GM19455 (cell line): Measurements from ENCODE around the gene LRRC73.
"Not testable (repeated sequence)": the region's sequence is repeated elsewhere in the genome, so short reads cannot be mapped to it uniquely, and the experiment has no call there.

ENCODE experiments used
- ATAC-seq: cut with Tn5 transposase; IDR thresholded peaks from one replicate; pipeline ENCODE4 v1.9.1; 2021; ENCODE audit not compliant: unreplicated experiment

LRRC73 gene

DNA sequence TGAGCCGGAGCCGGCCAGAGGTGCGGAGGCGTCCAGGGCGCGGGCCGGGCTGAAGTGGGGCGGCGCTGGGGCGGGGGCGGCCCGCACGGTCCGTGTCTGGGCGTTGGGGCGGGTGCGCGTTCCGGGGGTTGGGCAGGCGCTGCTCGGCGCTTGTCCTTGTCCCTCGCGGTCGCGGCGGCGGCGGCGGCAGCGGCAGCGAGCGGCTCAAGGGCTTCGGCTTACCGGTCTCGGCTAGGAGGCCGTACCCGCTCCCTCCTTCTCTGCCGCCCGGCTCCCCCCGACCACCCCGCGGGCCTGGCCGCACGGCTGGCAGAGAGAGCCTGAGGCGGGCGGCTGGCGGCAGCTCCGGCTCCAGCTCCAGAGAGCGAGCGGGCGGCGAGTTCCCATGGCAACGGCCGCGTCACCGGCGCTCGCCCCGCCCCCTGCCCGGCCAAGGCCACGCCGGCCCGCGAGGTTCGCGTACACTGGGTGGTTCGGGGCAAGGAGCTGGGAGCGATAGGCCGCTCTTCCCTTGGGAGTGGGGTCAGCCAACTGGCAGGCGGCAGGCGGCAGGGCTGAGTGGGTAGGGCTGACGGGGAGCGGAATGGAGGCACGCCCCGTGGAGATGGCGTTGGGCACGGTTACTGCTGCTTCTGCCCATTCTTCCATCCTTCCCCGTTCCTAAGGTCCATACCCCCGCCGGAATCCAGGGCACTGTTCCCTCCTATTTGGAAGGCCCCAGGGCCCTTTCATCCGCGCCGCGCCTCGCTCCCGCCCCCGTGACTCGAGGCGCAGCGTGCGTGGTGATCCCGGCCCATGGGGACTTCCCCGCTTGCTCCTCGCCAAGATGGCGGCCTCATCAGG is at the start of gene LRRC73:
TSS of gene LRRC73 (minus strand) at position 363 of the 843 bp plus-strand sequence. CDS start 561 bp downstream, outside the sequence.
- peak; percentile 54 for ATAC-seq

GRCh38 chr6:43559328-43559727 is 49.2 kb upstream of the LRRC73 start:
- no peak for ATAC-seq

DNA sequence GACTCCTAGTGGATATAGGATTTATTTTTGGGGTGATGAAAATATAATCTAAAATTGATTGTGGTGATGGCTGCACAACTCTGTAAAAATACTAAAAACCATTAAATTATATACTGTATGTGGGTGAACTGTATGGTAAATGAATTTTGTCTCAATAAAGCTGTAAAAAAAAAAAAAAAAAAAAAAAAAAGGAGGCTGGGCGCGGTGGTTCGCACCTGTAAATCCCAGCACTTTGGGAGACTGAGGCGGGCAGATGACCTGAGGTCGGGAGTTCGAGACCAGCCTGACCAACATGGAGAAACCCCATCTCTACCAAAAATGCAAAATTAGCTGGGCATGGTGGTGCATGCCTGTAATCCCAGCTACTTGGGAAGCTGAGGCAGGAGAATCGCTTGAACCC is 47.5 kb upstream of the LRRC73 start:
- not testable (repeated sequence) for ATAC-seq

- ATAC-seq: no peak
Measured at GRCh38 chr6:43547222-43547621, 37.1 kb upstream of the LRRC73 start.

DNA sequence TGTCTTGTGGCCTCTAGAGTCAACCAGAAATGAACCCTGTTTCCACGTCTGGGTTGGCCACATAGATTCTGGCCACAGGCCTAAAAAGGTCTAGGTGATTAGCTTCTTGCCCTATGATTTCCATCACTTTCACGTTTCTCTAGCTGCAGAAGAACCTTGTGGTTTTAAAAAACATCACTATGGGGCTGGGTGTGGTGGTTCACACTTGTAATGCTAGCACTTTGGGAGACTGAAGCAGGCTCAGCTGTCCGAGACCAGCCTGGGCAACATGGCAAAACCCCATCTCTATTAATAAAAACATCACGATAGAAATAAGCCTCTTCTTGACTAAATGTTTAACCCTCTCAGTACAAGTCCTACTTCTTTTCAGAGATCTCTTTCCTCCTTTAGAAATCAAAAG is 34.3 kb upstream of the LRRC73 start:
- no peak for ATAC-seq

- no peak for ATAC-seq
Measured at GRCh38 chr6:43541774-43542471, 31.8 kb upstream of the LRRC73 start.

- ATAC-seq: no peak
Measured at GRCh38 chr6:43540507-43540906, 30.4 kb upstream of the LRRC73 start.

- ATAC-seq: not testable (repeated sequence)
Measured at GRCh38 chr6:43539409-43539808, 29.3 kb upstream of the LRRC73 start.

GRCh38 chr6:43538986-43539385 is 28.8 kb upstream of the LRRC73 start:
- not testable (repeated sequence) for ATAC-seq

DNA sequence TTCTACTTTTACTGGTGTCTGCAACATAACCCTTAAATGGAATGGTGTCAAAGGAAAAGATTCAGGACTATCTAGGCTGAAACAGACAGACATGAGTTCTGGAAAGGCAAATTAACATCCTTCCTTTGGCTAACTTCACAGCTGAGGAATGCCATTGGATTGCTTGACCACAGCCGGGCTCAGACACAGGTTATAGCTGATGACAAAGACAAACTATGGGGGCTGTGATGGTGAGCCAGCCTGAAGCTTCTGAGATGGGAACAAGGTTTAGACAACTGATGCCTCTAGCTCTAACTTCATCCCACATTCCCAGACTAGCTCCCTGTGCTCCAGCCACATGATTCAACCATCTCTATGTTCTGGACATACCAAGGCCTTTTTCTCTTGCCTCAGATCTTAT is 22.1 kb upstream of the LRRC73 start:
- ATAC-seq: no peak

DNA sequence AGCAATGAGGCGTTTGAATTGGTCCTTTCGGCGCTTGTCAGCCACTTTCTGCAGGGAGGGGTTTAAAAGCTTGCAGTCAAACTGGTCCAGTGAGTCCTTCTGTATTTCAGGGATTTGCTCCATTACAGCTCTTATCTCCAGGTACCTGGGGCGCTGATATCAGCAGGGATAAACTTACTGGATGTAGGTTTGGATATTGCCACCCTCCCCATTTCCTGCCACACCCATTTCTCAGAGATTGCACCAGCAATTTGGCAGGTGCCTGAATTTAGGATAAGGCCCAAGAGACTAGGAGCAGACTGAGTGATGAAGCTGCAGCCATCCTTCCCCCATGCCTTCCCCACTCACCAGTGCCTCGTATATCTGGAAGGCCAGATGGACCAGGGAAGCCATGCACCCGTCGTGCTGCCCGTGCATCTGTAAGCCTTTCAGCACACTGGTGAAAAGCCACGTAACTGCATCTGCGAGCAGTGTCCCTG is 14.4 kb upstream of the LRRC73 start:
- no peak for ATAC-seq

- no peak for ATAC-seq
Measured at GRCh38 chr6:43523284-43523683, 13.1 kb upstream of the LRRC73 start.

DNA sequence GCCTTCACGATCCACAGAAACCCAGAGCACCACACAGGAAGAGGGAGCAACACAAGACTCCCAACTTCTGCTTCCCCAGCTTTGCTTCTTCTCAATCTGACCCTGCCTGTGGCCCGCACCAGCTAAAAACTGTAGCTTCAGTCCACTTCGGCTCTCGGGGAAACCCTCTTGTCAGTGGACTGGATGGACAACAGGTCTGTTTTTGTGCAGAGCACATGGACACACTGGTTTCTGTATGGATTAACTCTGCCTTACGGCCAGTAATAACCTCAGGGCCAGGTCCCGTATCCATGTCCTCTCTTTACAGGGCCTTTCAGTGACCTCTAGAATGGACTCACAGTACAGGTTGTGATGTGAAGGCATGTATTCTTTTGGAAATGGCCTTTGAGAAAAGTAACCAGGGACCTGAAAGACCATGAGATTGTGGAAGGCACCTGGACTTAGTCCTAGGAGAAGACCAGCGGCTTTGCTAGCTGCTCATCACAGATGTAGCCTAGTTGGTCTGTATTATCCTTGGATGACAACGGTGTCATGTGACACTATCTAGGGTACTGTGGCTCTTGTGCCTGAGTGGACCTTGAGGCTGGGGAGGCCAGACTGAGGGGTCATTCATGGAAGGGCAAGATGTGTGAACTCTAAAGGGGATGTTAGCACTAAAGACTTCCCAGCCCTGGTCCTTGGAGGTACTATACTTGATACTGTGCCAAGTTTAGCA is 12.6 kb upstream of the LRRC73 start:
- ATAC-seq: no peak

GRCh38 chr6:43521836-43522235 is 11.7 kb upstream of the LRRC73 start:
- ATAC-seq: no peak

DNA sequence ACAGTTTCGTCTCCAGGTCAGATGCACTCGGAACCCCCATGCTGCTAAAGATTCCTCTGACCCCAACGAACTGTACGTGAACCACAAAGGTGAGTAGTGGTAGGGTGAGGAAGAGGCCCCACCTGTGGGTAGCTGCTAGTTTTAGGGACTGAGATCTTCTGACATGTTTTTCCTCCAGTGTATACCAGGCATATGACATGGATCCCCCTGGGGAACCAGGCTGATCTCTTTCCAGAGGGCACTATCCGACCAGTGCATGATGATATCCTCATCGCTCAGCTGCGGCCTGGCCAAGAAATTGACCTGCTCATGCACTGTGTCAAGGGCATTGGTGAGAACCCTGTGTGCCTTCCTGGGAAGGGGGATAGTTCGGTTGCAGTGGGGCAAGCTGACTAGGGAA is 10.0 kb upstream of the LRRC73 start:
- ATAC-seq: no peak

DNA sequence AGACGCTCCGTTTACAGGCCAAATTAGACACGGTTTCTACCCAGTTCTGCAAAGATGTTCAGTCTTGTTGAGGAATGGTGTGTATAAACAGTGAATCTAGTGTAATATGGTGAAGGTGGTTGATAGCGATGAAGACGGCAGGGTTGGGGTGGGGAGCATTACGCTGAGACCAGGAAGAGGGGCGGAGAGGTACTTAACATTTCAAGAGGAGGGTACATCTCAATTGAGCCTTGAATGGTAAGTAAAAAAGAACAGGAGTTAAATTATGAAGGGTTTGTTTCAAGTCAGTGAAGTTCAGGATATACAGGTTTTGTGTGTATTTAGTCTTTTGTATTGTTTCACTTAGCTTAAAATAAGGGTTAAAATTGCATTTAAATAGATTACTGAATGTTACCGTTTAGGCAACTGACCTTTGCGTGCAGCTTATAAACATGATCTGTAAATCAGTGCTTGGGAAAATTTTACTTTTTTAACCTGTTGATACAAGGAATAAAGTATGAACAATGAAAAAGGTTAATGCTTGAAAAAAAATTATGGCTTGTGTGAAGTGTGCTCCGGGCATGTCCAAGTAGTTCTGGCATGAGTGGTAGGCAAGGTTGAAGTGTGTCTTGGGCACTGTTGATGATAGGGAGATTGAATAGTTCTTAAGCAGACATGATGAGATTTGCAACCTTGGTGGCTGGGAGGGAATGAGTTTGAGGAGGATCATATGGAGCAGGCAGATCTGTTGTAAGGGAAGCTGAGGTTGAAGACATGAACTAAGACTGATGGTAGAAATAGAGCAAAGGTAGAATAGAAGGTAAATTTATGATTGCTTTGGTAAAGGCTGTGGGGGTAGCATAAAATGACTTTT is 7.6 kb upstream of the LRRC73 start:
- no peak for ATAC-seq

- ATAC-seq: peak; percentile 89
Measured at GRCh38 chr6:43516697-43517504, 6.8 kb upstream of the LRRC73 start, which contains the start of the genes POLR1C and YIPF3. Gene POLR1C, plus strand, starts transcription at chr6:43517089. Its CDS starts 21 bp downstream, at chr6:43517110. Gene YIPF3, minus strand, starts transcription at chr6:43516926. Its CDS starts 119 bp downstream, at chr6:43516807.

DNA sequence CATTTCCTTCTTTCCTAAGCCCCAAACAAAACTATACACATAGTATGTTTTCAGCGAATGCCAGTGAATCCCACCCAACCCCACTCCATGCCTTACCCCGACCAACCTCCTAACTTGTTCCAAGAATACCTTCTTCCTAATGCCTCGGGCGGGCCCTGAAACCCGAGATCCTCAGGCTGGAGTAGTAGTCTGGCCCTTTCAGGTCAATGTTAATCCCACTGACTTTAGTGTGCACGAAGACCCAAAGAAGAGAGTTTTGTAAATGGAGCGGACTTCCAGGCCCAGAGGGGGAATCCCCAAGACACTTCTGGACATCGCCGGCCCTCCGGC is 6.2 kb upstream of the LRRC73 start:
- no peak for ATAC-seq

DNA sequence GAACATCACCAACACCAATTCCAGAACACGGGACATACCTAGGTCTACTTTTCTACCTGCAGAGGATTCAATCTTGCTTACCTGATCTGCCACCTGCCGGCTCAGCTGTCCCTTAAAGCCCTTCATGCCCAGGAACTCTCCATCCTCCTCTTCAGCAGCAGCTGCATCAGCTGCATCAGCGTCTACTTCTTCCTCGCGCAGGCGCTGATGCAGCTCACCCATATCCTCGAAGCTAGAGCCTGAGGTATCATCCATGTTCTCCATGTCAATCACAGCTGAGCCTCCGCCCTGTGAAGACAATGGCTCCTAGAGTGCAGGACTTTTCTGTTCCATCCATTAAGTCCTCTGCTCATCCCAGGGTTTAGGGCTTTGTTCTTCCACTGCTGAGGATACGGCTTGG is 5.7 kb upstream of the LRRC73 start:
- no peak for ATAC-seq
